GM21717 (cell line): ENCODE measurements around the gene KRTAP10-7.
"Not testable (repeated sequence)": the region's sequence is repeated elsewhere in the genome, so short reads cannot be mapped to it uniquely, and the experiment has no call there.

Experiments used
- ATAC-seq: cut with Tn5 transposase; IDR thresholded peaks from one replicate; pipeline ENCODE4 v1.9.1; 2021; ENCODE audit warnings: mild to moderate bottlenecking, moderate library complexity; ENCODE audit not compliant: unreplicated experiment

The KRTAP10-7 gene

GRCh38 chr21:44590311-44590721 lies 10.1 kb upstream of the KRTAP10-7 start:
- no peak for ATAC-seq

- ATAC-seq = not testable (repeated sequence)
Observed at GRCh38 chr21:44590897-44591800, 9.2 kb upstream of the KRTAP10-7 start.

- ATAC-seq = not testable (repeated sequence)
Observed at GRCh38 chr21:44591801-44592130, 8.6 kb upstream of the KRTAP10-7 start.

GRCh38 chr21:44592446-44593311 lies 7.7 kb upstream of the KRTAP10-7 start, which contains the start of gene KRTAP10-6:
KRTAP10-6 (minus strand) TSS chr21:44592505; CDS start chr21:44592484, 21 bp downstream.
- no peak for ATAC-seq

- ATAC-seq = no peak
Observed at GRCh38 chr21:44593598-44594405, 6.6 kb upstream of the KRTAP10-7 start.

GRCh38 chr21:44594406-44594916 lies 5.9 kb upstream of the KRTAP10-7 start:
- no peak for ATAC-seq

GRCh38 chr21:44595524-44595923 lies 4.9 kb upstream of the KRTAP10-7 start:
- no peak for ATAC-seq

GRCh38 chr21:44596068-44596725 lies 4.2 kb upstream of the KRTAP10-7 start:
- no peak for ATAC-seq

GRCh38 chr21:44598061-44598460 lies 2.3 kb upstream of the KRTAP10-7 start:
- ATAC-seq = no peak

GRCh38 chr21:44599264-44600029 lies 950 bp upstream of the KRTAP10-7 start:
- no peak for ATAC-seq

- not testable (repeated sequence) for ATAC-seq
Observed at GRCh38 chr21:44601091-44601490, 694 bp downstream of the KRTAP10-7 start.

- ATAC-seq = no peak
Observed at GRCh38 chr21:44601596-44602462, 1.4 kb downstream of the KRTAP10-7 start.

- ATAC-seq = no peak
Observed at GRCh38 chr21:44602463-44602850, 2.1 kb downstream of the KRTAP10-7 start.

GRCh38 chr21:44603109-44603875 lies 2.9 kb downstream of the KRTAP10-7 start:
- ATAC-seq = no peak

- no peak for ATAC-seq
Observed at GRCh38 chr21:44603911-44604310, 3.5 kb downstream of the KRTAP10-7 start.

GRCh38 chr21:44606495-44606894 lies 6.1 kb downstream of the KRTAP10-7 start:
- no peak for ATAC-seq

GRCh38 chr21:44609193-44609592 lies 8.8 kb downstream of the KRTAP10-7 start:
- ATAC-seq = no peak
